Adrenal gland (tissue), 5 donors: Measurements from ENCODE around the gene BTBD19.

ENCODE experiments used
- CTCF ChIP-seq, 6 experiments: fragments of 450-650 bp in 4 of 6; fragments of 200-600 bp in 2 of 6; sonication (generic) in 1 of 6; IDR thresholded peaks; 1 replicate in 5 of 6; 2 replicates in 1 of 6; pipeline versions ENCODE4 v1.5.1 to v1.8.0; 2016 to 2021; ENCODE audit warnings: antibody characterized with exemption in 6 of 6, mild to moderate bottlenecking in 2 of 6, moderate library complexity in 1 of 6
- POLR2A ChIP-seq, 2 donors: fragments of 450-650 bp; IDR thresholded peaks; one replicate each; pipeline ENCODE4 v1.6.1; 2017; ENCODE audit warnings: antibody characterized with exemption in 2 of 2, mild to moderate bottlenecking in 2 of 2, moderate library complexity in 1 of 2
- donor health status: DM: no; HTN: no; CAD: no.

DNA sequence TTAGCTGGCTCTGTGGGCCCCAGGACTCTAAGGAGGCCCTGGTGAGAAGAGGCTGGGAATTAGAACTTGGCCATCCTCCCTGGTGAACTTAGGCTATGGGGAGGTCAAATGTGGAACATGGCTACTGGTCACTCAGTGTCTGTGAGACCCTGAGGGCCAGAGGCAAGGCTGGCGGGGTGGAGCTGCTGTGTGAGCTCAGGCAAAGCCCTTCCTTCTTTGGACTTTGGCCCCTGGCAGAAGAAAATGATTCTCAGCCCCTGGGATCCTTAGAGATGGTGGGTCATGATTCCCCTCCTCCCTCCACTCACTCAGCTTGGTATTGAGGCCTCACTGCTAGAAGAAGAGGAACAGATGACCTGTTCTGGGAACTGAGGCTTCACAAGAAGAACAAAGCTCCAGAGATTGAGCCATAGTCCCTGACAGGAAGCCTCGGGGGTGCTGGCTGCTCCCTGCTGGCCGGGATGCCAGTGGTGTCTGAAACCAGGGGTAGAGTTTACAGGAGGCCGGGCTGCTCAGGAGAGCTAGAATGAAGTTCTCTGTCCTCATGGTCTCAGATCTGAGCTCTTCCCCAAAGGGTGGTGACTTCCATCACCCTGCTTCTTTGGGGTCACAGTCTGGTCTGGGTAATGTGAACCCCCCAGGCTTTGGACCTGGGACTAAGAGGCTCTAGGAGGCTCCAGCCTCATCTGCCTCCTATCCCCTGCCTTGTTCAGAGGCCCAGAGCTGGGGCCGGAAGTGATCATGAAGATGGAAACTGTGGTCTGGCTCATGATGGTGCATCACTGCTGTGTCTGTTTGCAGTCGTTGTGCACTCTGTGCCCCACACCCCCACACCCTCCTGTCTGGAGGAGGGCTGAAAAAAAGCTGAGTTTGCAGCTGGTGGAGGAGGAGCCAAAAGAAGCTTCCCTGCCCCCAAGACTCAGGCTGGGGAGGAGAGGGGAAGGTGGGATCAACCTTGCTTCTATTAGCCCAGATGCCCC lies 905 bp downstream of the BTBD19 start:
- TF ChIP-seq CTCF (IDR thresholded peaks at IDR 0.05) (peak in 3 of 6 experiments; percentile 2 to 19 (median 11)), POLR2A (IDR thresholded peaks at IDR 0.05) (peak in 1 of 2 donors; percentile 17)
